CD14-positive monocyte (primary cell): ENCODE data around the gene TMEM258. TPM values are rescaled to one million over a fixed set of nuclear protein-coding genes. Genes with fewer than 3 reads are reported as not detected.

Source experiments
- DNase-seq, 3 donors: peaks; one replicate each; pipeline ENCODE4 v3.0.0-alpha.2; 2011 to 2022
- H2AFZ ChIP-seq: 2 replicates; pipeline ENCODE4 v1.6.0; 2012; ENCODE audit warnings: mild to moderate bottlenecking, low read depth, low read length, inconsistent platforms; ENCODE audit not compliant: insufficient read depth, poor library complexity, severe bottlenecking
- H3K27ac ChIP-seq, 2 donors: 1 replicate in 1 of 2; 2 replicates in 1 of 2; pipeline ENCODE4 v1.5.1; 2012 to 2013; ENCODE audit warnings: low read length in 2 of 2, control low read depth in 1 of 2, inconsistent platforms in 1 of 2, low read depth in 1 of 2, mild to moderate bottlenecking in 1 of 2
- H3K27me3 ChIP-seq, 2 donors: one replicate each; pipeline versions ENCODE4 v1.6.0 to v1.6.1; 2011 to 2013; ENCODE audit warnings: low read length in 2 of 2; ENCODE audit not compliant: control insufficient read depth in 2 of 2, insufficient read depth in 2 of 2
- H3K36me3 ChIP-seq, 2 donors: replicated peaks in 1 of 2; 1 replicate in 1 of 2; 2 replicates in 1 of 2; pipeline versions ENCODE4 v1.5.1 to v1.6.1; 2012 to 2013; ENCODE audit warnings: low read length in 2 of 2, control low read depth in 1 of 2, inconsistent platforms in 1 of 2, mild to moderate bottlenecking in 1 of 2; ENCODE audit not compliant: insufficient read depth in 2 of 2, control insufficient read depth in 1 of 2
- H3K4me1 ChIP-seq, 2 donors: 1 replicate in 1 of 2; 2 replicates in 1 of 2; pipeline versions ENCODE4 v1.5.1 to v1.6.1; 2012 to 2013; ENCODE audit warnings: low read length in 2 of 2, control low read depth in 1 of 2, inconsistent platforms in 1 of 2, mild to moderate bottlenecking in 1 of 2, moderate library complexity in 1 of 2; ENCODE audit not compliant: insufficient read depth in 2 of 2, control insufficient read depth in 1 of 2
- H3K4me2 ChIP-seq: replicated peaks from 2 replicates; pipeline ENCODE3; 2012; ENCODE audit warnings: low read length, moderate library complexity, mild to moderate bottlenecking; ENCODE audit not compliant: poor library complexity, severe bottlenecking; ENCODE audit errors: extremely low read depth
- H3K4me3 ChIP-seq, 3 experiments: fragments of 200-600 bp in 1 of 3; sonication (generic) in 1 of 3; replicated peaks in 1 of 3; 1 replicate in 2 of 3; 2 replicates in 1 of 3; pipeline ENCODE4 v1.5.1; 2011 to 2013; ENCODE audit warnings: low read length in 3 of 3, mild to moderate bottlenecking in 3 of 3, control low read depth in 2 of 3, low read depth in 2 of 3, inconsistent platforms in 1 of 3, moderate library complexity in 1 of 3
- H3K79me2 ChIP-seq: 2 replicates; pipeline ENCODE4 v1.6.0; 2012; ENCODE audit warnings: mild to moderate bottlenecking, control low read depth, inconsistent platforms, low read length, moderate library complexity; ENCODE audit not compliant: insufficient read depth
- H3K9ac ChIP-seq: 2 replicates; pipeline ENCODE4 v1.6.0; 2017; ENCODE audit warnings: low read length, mild to moderate bottlenecking; ENCODE audit not compliant: insufficient read depth, poor library complexity, severe bottlenecking
- H3K9me3 ChIP-seq, 2 donors: replicated peaks in 1 of 2; 1 replicate in 1 of 2; 2 replicates in 1 of 2; pipeline versions ENCODE4 v1.5.1 to v1.6.1; 2012 to 2013; ENCODE audit warnings: low read length in 2 of 2, control low read depth in 1 of 2; ENCODE audit not compliant: control insufficient read depth in 1 of 2, insufficient read depth in 1 of 2
- H4K20me1 ChIP-seq: 2 replicates; pipeline ENCODE4 v1.6.0; 2012; ENCODE audit warnings: mild to moderate bottlenecking, low read length, control low read depth, moderate library complexity; ENCODE audit not compliant: insufficient read depth
- H3K27ac Mint-ChIP-seq, 7 donors: one replicate each; pipeline ENCODE4 v1.8.0; 2020; ENCODE audit warnings: mild to moderate bottlenecking in 7 of 7, mixed read lengths in 7 of 7, moderate library complexity in 6 of 7, inconsistent platforms in 2 of 7
- H3K27me3 Mint-ChIP-seq, 3 donors: one replicate each; pipeline ENCODE4 v1.8.0; 2021 to 2022; ENCODE audit warnings: low read depth in 3 of 3, mild to moderate bottlenecking in 3 of 3, mixed read lengths in 3 of 3, moderate library complexity in 3 of 3, inconsistent platforms in 1 of 3
- H3K36me3 Mint-ChIP-seq, 2 donors: one replicate each; pipeline ENCODE4 v1.8.0; 2020; ENCODE audit warnings: mixed read lengths in 2 of 2, inconsistent platforms in 1 of 2, mild to moderate bottlenecking in 1 of 2
- H3K4me1 Mint-ChIP-seq: one replicate; pipeline ENCODE4 v1.8.0; 2020; ENCODE audit warnings: mild to moderate bottlenecking, mixed read lengths
- H3K4me3 Mint-ChIP-seq, 2 donors: one replicate each; pipeline ENCODE4 v1.8.0; 2020; ENCODE audit warnings: mild to moderate bottlenecking in 2 of 2, mixed read lengths in 2 of 2, moderate library complexity in 1 of 2
- H3K9me3 Mint-ChIP-seq, 7 donors: one replicate each; pipeline ENCODE4 v1.8.0; 2020 to 2022; ENCODE audit warnings: mixed read lengths in 7 of 7, mild to moderate bottlenecking in 6 of 7, moderate library complexity in 6 of 7, inconsistent platforms in 2 of 7
- WGBS: methylation state at CpG from one replicate; pipeline ENCODE4 v1.1.5; 2013; ENCODE audit warnings: missing lambda C conversion rate; ENCODE audit not compliant: insufficient coverage; 5-methylcytosine and 5-hydroxymethylcytosine counted together
- intact Hi-C, 2 donors: fragments of 100-400 bp; cut with micrococcal nuclease; formaldehyde crosslinking; loops; one replicate each; pipeline versions ENCODE4 v1.15.0 to v1.15.1; 2023
- polyA plus RNA-seq, 3 donors: library from polyadenylated mRNA; depleted of rRNA in 1 of 3; unstranded in 2 of 3; stranded (reverse) in 1 of 3; fragments of 300-500 nt in 2 of 3; fragments of >200 nt in 1 of 3; fragmentation: Illumina TruSeq in 2 of 3; gene quantifications; 1 replicate in 2 of 3; 2 replicates in 1 of 3; pipeline ENCODE4 v1.2.3, GENCODE V29; 2012 to 2021
- TF ChIP-seq, protein P1 (sequence below): fragments of 200-600 bp; IDR thresholded peaks from one replicate; pipeline ENCODE4 v1.8.0; 2022; ENCODE audit warnings: antibody characterized with exemption, mild to moderate bottlenecking

Gene TMEM258
- polyA plus RNA-seq, 3 donors = 199 to 224 (median 220) TPM

DNA sequence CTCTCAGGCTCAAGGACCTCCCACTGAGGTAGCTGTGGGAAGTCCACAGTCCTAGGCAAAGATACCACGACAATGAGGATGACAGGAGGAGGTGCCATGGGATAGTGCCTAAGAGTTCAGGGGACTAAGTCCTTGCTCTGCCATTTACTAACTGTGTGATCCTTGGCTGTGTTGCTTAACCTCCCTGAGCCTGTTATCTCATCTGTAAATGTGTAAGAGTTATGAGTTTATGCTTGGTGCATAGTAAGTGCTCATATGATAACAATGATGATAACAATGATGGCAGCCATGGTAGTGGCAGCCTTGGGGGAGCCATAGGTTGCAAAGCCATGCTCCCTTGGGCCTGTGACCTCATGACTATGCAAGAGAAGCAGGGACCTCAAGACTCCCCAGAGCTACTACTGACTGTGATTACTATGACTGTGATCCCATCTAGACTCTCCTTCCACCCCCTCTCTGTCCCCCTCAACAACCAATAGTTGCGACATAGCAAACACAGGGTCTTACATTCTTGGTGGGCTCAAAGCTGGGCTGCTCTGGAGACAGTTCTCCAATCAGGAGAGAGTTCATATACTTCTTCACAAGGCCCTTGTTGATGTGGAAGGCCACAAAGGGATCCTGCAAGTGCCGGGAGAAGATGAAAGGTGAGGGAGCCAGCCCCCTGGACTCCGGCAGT, 20.5 kb upstream of the TMEM258 start:
- Histone ChIP-seq H3K27ac (no peak overlapping the region), H3K9ac (no peak overlapping the region), H3K36me3 (peaks cover 25 to 54% of the 10 kb centered on the region in 2 donors), H2AFZ (no peak overlapping the region), H3K9me3 (peaks cover 0 to 6% of the 10 kb centered on the region in 2 donors), H3K79me2 (peaks cover 16% of the 10 kb centered on the region), H3K4me3 (no peak overlapping the region), H3K27me3 (no peaks in the 10 kb centered on the region), H3K4me2 (no peak overlapping the region), H4K20me1 (no peaks in the 10 kb centered on the region), H3K4me1 (peaks cover 20 to 35% of the 10 kb centered on the region in 2 donors)
- TF ChIP-seq, protein P1, sequence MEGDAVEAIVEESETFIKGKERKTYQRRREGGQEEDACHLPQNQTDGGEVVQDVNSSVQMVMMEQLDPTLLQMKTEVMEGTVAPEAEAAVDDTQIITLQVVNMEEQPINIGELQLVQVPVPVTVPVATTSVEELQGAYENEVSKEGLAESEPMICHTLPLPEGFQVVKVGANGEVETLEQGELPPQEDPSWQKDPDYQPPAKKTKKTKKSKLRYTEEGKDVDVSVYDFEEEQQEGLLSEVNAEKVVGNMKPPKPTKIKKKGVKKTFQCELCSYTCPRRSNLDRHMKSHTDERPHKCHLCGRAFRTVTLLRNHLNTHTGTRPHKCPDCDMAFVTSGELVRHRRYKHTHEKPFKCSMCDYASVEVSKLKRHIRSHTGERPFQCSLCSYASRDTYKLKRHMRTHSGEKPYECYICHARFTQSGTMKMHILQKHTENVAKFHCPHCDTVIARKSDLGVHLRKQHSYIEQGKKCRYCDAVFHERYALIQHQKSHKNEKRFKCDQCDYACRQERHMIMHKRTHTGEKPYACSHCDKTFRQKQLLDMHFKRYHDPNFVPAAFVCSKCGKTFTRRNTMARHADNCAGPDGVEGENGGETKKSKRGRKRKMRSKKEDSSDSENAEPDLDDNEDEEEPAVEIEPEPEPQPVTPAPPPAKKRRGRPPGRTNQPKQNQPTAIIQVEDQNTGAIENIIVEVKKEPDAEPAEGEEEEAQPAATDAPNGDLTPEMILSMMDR = no peak
- Mint-ChIP-seq H3K27me3 (peaks cover 1 to 2% (median 2%) of the 10 kb centered on the region in 3 donors), H3K4me1 (peaks cover 17% of the 10 kb centered on the region), H3K36me3 (peaks cover 44 to 58% of the 10 kb centered on the region in 2 donors), H3K4me3 (no peak overlapping the region), H3K9me3 (peaks cover 0 to 5% (median 0%) of the 10 kb centered on the region in 7 donors), H3K27ac (no peak overlapping the region)
- intact Hi-C loops = no loop called here
- 100% methylated on average over 3 of the region's 4 CpGs for WGBS
- DNase-seq = no peak

DNA sequence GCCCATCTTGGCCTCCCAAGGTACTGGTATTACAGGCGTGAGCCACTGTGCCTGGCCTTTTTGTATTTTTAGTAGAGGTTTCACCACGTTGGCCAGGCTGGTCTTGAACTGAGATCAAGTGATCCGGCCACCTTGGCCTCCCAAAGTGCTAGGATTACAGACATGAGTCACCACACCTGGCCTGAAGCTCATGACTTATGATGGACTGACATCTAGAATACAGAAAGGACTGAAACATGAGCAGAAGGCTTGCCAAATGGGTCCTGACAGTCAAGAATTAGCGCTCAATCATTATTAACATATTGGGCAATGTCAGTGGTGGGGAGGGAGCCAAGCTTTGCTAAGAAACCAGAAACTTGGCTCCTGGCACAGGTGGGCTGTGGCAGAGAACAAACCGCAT, 19.4 kb upstream of the TMEM258 start:
- Mint-ChIP-seq H3K27me3 (peaks cover 1 to 2% (median 1%) of the 10 kb centered on the region in 3 donors), H3K27ac (no peak overlapping the region), H3K9me3 (peaks cover 0 to 5% (median 0%) of the 10 kb centered on the region in 7 donors), H3K36me3 (peaks cover 54 to 69% of the 10 kb centered on the region in 2 donors), H3K4me3 (peak overlapping the region in 1 of 2 donors; percentile 2), H3K4me1 (peaks cover 12% of the 10 kb centered on the region)
- no peak for DNase-seq
- Histone ChIP-seq H3K4me2 (no peak overlapping the region), H3K9me3 (peaks cover 0 to 6% of the 10 kb centered on the region in 2 donors), H3K36me3 (peaks cover 31 to 64% of the 10 kb centered on the region in 2 donors), H4K20me1 (no peaks in the 10 kb centered on the region), H3K4me1 (peaks cover 15 to 28% of the 10 kb centered on the region in 2 donors), H3K4me3 (no peak overlapping the region), H3K79me2 (peaks cover 16% of the 10 kb centered on the region), H3K9ac (no peak overlapping the region), H3K27ac (no peak overlapping the region), H3K27me3 (no peaks in the 10 kb centered on the region), H2AFZ (no peak overlapping the region)
- TF ChIP-seq, protein P1 = no peak
- intact Hi-C loops = no loop called here
- 93% methylated on average over 3 of the region's 5 CpGs for WGBS
